Measurements from ENCODE around the gene NPB.

DNA sequence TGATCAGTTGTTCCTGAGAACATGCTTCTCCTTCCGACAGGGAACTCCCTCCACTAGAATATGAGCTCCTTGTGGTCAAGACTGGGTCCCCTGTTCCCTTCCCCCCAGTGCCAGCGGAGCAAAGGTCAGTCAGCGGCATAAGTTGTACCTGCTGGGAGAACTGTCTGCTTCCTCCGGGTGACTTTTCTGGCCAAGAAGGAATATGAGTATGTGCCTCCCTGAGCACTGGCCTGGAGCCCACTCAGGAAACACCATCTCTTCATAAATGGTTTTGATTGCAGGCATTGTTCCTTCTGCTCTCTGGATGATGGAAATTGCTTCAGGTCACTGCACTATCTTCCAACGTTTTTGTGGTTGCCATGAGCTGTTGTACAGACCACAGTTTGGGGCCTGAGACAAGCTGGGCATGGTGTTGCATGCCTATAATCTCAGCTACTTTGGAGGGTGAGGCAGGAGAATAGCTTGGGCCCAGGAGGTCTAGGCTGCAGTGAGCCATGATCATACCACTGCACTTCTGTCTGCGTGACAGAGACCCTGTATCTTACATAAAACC lies 38.8 kb upstream of the NPB start:
- TF ChIP-seq POLR2A (IDR thresholded peaks at IDR 0.05) (no peak), CTCF (IDR thresholded peaks at IDR 0.05) (no peak)

Data from adrenal gland (tissue), 5 donors.